Colon (tissue), 2 donors: Measurements from ENCODE around the gene GAS2.

Source experiments
- FAIRE-seq: peaks from 2 replicates; lab custom pipeline; 2012; peaks lifted over from hg19 to GRCh38; lab: Jason Lieb, UNC
- donor health status: control.
- donor health status: control.

GAS2 gene

GRCh38 chr11:22728600-22729389 is 62.4 kb downstream of the GAS2 start:
- no peak for FAIRE-seq

- FAIRE-seq = peak; percentile 58
These were observed 63.9 kb downstream of the GAS2 start for GRCh38 chr11:22730319-22730718.

GRCh38 chr11:22732588-22732987 is 66.2 kb downstream of the GAS2 start:
- FAIRE-seq = no peak

GRCh38 chr11:22733475-22734248 is 67.3 kb downstream of the GAS2 start:
- FAIRE-seq = no peak

GRCh38 chr11:22734628-22735345 is 68.4 kb downstream of the GAS2 start:
- no peak for FAIRE-seq

GRCh38 chr11:22742157-22742613 is 75.8 kb downstream of the GAS2 start:
- FAIRE-seq = no peak

- no peak for FAIRE-seq
These were observed 83.1 kb downstream of the GAS2 start for GRCh38 chr11:22749536-22749935.

- FAIRE-seq = no peak
These were observed 86.5 kb downstream of the GAS2 start for GRCh38 chr11:22752908-22753310.

GRCh38 chr11:22753416-22753815 is 87.0 kb downstream of the GAS2 start:
- no peak for FAIRE-seq

- no peak for FAIRE-seq
These were observed 94.7 kb downstream of the GAS2 start for GRCh38 chr11:22761066-22761465.

- FAIRE-seq = no peak
These were observed 96.8 kb downstream of the GAS2 start for GRCh38 chr11:22763166-22763565.

GRCh38 chr11:22764735-22765134 is 98.3 kb downstream of the GAS2 start:
- no peak for FAIRE-seq

- no peak for FAIRE-seq
These were observed 101.9 kb downstream of the GAS2 start for GRCh38 chr11:22768281-22768680.

GRCh38 chr11:22769081-22769480 is 102.7 kb downstream of the GAS2 start:
- FAIRE-seq = no peak

GRCh38 chr11:22774716-22775115 is 108.3 kb downstream of the GAS2 start:
- FAIRE-seq = no peak

- no peak for FAIRE-seq
These were observed 108.8 kb downstream of the GAS2 start for GRCh38 chr11:22775248-22775647.

GRCh38 chr11:22778642-22779041 is 112.2 kb downstream of the GAS2 start:
- FAIRE-seq = no peak

GRCh38 chr11:22779850-22780249 is 113.4 kb downstream of the GAS2 start:
- FAIRE-seq = no peak

GRCh38 chr11:22780952-22781593 is 114.7 kb downstream of the GAS2 start:
- no peak for FAIRE-seq

GRCh38 chr11:22785251-22785650 is 118.8 kb downstream of the GAS2 start:
- no peak for FAIRE-seq

- FAIRE-seq = no peak
These were observed 120.1 kb downstream of the GAS2 start for GRCh38 chr11:22786475-22786874.

GRCh38 chr11:22787055-22787454 is 120.6 kb downstream of the GAS2 start:
- no peak for FAIRE-seq
